Gastrocnemius medialis (tissue), 4 donors: Measurements from ENCODE around the gene ATG9B.
"Not testable (repeated sequence)": the region's sequence is repeated elsewhere in the genome, so short reads cannot be mapped to it uniquely, and the experiment has no call there.

Experiments
- CTCF ChIP-seq, 5 experiments: fragments of 450-650 bp in 3 of 5; fragments of 200-600 bp in 2 of 5; sonication (generic) in 2 of 5; IDR thresholded peaks in 4 of 5; conservative IDR thresholded peaks in 1 of 5; 1 replicate in 4 of 5; 2 replicates in 1 of 5; pipeline ENCODE4 v1.5.1; 2016 to 2019; ENCODE audit warnings: antibody characterized with exemption in 5 of 5, mild to moderate bottlenecking in 3 of 5, moderate library complexity in 3 of 5
- POLR2A ChIP-seq, 2 donors: fragments of 450-650 bp; IDR thresholded peaks; one replicate each; pipeline ENCODE4 v1.6.1; 2017; ENCODE audit warnings: antibody characterized with exemption in 2 of 2, mild to moderate bottlenecking in 2 of 2, moderate library complexity in 2 of 2

- not testable (repeated sequence) for TF ChIP-seq CTCF (IDR thresholded peaks at IDR 0.05 in 4 of 5, conservative IDR thresholded peaks at IDR 0.05 in 1 of 5); POLR2A (IDR thresholded peaks at IDR 0.05)
These were observed 12.7 kb downstream of the ATG9B start for GRCh38 chr7:151011616-151012015.
